Measurements from ENCODE around the gene JAZF1. TPM values are rescaled to one million over a fixed set of nuclear protein-coding genes. Genes with fewer than 3 reads are reported as not detected.

Gene JAZF1
- total RNA-seq, 2 experiments from 2014 or later = 2.8 to 3.3 TPM

DNA sequence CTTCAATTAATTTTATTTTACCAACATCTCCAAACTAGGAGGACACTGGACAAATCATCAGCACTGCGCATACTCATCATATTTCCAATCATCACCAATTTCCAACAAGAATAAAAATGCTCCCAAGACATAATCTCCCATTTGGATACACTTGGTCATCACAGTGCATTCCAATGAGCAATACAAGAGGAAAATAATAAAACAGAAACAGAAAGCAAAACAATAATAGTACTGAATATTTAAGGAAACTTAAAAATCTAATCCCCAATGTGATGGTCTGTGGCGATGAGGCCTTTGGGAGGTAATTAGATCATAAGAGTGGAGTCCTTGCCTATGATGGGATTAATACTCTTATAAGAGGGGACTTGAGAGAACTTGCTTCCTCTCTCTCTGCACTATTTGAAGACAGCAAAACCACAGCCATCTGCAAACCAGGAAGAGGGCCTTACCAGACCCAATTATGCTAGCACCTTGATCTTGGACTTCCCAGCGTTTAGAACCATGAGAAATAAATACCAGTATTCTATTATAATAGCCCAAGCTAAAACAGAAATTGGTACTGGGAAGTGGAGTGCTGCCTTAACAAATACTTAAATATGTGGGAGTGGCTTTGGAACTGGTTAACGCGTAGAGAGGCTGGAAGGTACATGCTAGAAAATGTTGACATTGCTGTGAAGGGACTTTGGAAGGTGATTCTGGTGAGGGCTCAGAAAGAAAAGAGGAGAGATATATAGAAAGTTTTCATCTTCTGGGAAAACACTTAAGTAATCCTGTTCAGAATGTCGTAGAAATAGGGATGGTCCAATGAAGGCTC lies 91.5 kb downstream of the JAZF1 start:
- Mint-ChIP-seq H3K36me3 (ENCODE audit: low read depth) (no peaks in the 10 kb centered on the region), H3K4me1 (ENCODE audit: low read depth) (peaks cover 11% of the 10 kb centered on the region), H3K4me3 (no peak overlapping the region), H3K27ac (no peak overlapping the region), H3K27me3 (ENCODE audit: low read depth) (no peaks in the 10 kb centered on the region), H3K9me3 (ENCODE audit: insufficient read depth) (no peaks in the 10 kb centered on the region)
- no peak for DNase-seq
- ChIA-PET CTCF (interaction anchor here (1.2 to 1.8 kb wide), 2 partner anchors 11 to 27 kb away, joined by 3 to 6 read pairs; no protein-coding TSS in a partner anchor), POLR2A (no interaction called here)
- ATAC-seq = no peak

DNA sequence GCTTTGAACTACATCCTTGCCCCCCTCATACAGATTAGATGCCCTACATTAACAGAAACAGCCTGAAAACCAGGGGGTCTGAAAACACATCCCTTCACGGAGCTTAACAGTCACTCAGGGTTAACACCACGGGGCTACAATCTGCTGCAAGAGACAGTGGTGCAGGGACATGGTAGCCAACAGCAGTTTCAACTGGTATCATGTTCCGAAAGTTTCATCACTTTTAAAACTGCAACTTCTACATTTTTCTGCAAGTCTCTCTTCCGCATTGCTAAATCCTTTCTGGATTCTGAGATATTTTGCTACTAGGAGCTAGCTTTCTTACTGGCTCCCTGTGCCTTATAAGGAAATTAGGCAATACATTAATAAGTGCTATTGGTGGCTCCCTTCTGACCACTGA lies 92.6 kb downstream of the JAZF1 start:
- Mint-ChIP-seq H3K9me3 (ENCODE audit: insufficient read depth) (no peaks in the 10 kb centered on the region), H3K27ac (no peak overlapping the region), H3K4me1 (ENCODE audit: low read depth) (peaks cover 11% of the 10 kb centered on the region), H3K4me3 (no peak overlapping the region), H3K36me3 (ENCODE audit: low read depth) (no peaks in the 10 kb centered on the region), H3K27me3 (ENCODE audit: low read depth) (peaks cover under 1% of the 10 kb centered on the region)
- DNase-seq (no peak), ATAC-seq (no peak)
- CTCF ChIA-PET = interaction anchor here (3.9 kb wide), 1 partner anchor 8 kb away, joined by 25 read pairs; no protein-coding TSS in a partner anchor
- POLR2A ChIA-PET = no interaction called here

DNA sequence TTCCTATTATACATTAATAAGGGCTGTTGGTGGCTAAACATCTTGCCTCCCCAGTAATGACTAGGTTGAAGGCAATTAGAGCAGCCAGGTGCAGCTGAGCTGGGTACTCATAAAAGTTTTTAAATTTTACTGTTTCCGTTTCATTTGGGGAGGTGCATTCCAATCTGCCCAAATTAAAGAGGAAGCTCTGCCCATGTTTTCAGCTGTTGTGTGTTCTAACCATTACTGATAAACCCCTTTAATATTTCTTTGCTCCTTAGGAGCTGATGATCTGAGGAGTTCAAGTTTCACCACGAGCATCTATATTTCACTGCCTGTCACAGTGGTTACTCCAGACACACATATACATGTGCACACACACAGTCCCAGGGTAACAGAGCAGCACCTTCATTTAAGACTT lies 94.4 kb downstream of the JAZF1 start:
- ChIA-PET POLR2A (no interaction called here), CTCF (interaction anchor here (3.9 kb wide), 1 partner anchor 10 kb away, joined by 25 read pairs; no protein-coding TSS in a partner anchor)
- no peaks in the 10 kb centered on the region for H3K9me3 Mint-ChIP-seq (ENCODE audit: insufficient read depth)
- H3K4me3 Mint-ChIP-seq = no peak overlapping the region
- peaks cover 2% of the 10 kb centered on the region for H3K27me3 Mint-ChIP-seq (ENCODE audit: low read depth)
- no peak for ATAC-seq
- peaks cover 11% of the 10 kb centered on the region for H3K4me1 Mint-ChIP-seq (ENCODE audit: low read depth)
- H3K27ac Mint-ChIP-seq = no peak overlapping the region
- H3K36me3 Mint-ChIP-seq (ENCODE audit: low read depth) = no peaks in the 10 kb centered on the region
- DNase-seq = no peak

DNA sequence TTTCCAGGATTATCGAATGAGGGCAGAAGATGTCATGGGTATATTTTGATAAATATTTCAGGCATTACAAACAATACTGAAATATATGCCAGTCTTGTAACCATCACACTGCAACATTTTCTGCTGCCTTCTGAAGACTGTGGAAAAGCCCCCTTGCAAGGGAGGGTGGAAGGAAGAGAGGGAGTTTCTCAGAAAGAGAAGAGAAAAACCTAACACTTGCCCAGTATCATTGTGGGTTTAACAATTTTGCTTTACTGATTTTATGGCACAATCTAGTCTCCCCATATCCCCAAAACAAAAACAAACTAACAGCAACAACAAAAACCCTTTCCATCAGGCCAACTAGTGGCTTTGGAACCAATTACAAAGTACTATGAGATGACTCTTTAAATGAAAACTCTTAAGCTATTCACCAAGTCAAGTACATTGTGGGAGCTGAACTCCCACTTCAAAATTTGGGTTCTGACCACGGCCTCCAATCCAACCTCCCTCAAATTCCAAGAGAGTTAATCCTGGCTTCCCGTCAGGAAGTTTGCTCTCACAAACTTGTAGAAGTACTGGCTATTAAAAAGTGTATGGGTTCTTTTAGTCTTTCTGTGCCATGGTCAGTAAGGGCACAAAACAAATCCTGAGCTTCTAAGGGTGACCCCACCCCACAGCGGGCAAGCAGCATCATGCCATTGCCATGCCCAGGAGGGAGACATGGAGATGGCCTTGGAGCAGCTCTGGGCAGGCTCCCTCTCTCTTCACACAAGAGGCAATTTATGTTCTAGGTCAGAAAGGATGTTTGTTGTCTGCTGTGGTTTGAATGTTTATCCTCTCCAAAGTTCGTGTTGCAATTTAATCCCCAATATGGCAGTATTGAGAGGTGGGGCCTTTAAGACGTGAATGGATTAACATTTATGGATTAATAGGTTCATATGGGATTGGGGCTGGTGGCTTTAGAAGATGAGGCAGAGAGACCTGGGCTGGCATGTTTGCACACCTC lies 96.3 kb downstream of the JAZF1 start:
- no peaks in the 10 kb centered on the region for H3K9me3 Mint-ChIP-seq (ENCODE audit: insufficient read depth)
- H3K4me3 Mint-ChIP-seq = no peak overlapping the region
- peaks cover 2% of the 10 kb centered on the region for H3K27me3 Mint-ChIP-seq (ENCODE audit: low read depth)
- CTCF ChIA-PET = interaction anchor here (1.5 to 3.9 kb wide), 4 partner anchors 12 to 22 kb away, joined by 4 to 25 read pairs (median 10); no protein-coding TSS in a partner anchor
- ATAC-seq = no peak
- POLR2A ChIA-PET = no interaction called here
- H3K27ac Mint-ChIP-seq = no peak overlapping the region
- H3K36me3 Mint-ChIP-seq (ENCODE audit: low read depth) = no peaks in the 10 kb centered on the region
- peaks cover 9% of the 10 kb centered on the region for H3K4me1 Mint-ChIP-seq (ENCODE audit: low read depth)
- no peak for DNase-seq

DNA sequence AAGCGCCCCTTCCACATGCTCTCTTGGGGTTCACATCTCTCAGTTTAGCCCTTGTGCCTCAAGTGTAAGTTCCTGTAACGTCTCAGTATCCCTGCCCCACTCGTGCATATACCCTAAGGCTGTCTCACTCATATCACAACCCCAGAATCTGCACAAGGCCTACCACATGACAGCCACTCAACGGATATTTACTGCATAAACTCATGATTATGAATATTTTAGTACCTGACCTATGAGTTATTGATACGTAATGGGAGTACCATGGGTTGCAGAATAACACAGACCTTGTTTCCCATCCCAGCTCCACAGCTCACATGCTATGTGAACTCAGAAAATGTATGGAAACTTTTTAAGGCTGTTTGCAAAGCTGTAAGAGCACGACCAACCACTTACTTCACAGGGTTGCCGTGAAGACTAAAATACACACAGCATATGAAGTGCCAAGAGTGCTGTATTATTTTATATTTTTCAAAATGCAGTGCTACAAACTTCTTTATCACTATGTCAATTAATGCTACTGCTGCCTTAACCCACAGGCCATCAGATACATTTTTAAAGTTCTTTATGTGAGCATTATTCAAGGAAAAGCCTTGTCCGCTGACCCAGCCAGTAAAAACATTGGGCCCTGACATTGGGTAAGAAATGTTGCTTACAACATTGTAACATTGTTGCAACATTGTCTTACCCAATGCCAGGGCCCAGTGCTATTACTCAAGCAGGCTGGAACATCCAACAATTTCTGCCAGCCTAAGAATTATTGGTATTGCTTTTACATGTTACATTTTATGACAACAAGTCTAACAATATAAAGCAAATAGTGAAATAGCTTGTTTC lies 97.2 kb downstream of the JAZF1 start:
- POLR2A ChIA-PET = no interaction called here
- no peak overlapping the region for H3K4me3 Mint-ChIP-seq
- H3K36me3 Mint-ChIP-seq (ENCODE audit: low read depth) = no peaks in the 10 kb centered on the region
- CTCF ChIA-PET = interaction anchor here (1.5 to 2.8 kb wide), 2 partner anchors 12 to 13 kb away, joined by 4 to 13 read pairs; no protein-coding TSS in a partner anchor
- no peak overlapping the region for H3K27ac Mint-ChIP-seq
- H3K9me3 Mint-ChIP-seq (ENCODE audit: insufficient read depth) = no peaks in the 10 kb centered on the region
- H3K4me1 Mint-ChIP-seq (ENCODE audit: low read depth) = peaks cover under 1% of the 10 kb centered on the region
- no peak for ATAC-seq
- H3K27me3 Mint-ChIP-seq (ENCODE audit: low read depth) = peaks cover 2% of the 10 kb centered on the region
- DNase-seq = no peak

DNA sequence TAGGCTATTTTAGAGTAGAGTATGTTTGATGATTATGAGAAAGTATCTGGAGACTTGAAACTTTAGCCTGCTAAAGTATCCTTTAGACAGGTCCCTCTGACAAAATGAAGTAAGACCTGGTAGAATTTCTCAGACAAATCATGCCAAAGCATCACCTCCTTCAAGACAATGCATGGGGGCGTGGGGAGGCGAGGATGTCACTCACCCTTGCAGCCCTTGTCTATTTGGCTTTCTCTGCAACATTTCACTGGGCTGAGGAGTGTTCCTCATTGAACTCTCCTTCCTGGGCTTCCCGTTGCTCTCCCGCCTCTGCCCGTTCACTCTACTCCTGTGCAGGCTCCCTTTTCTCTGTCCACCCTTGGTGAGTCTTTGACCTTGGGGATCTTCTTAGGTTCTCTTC lies 98.5 kb downstream of the JAZF1 start:
- ChIA-PET CTCF (interaction anchor here (0.6 to 2.8 kb wide), 2 partner anchors 14 to 20 kb away, joined by 3 to 13 read pairs; no protein-coding TSS in a partner anchor), POLR2A (no interaction called here)
- Mint-ChIP-seq H3K27me3 (ENCODE audit: low read depth) (peaks cover 2% of the 10 kb centered on the region), H3K4me1 (ENCODE audit: low read depth) (no peaks in the 10 kb centered on the region), H3K27ac (no peak overlapping the region), H3K36me3 (ENCODE audit: low read depth) (no peaks in the 10 kb centered on the region), H3K9me3 (ENCODE audit: insufficient read depth) (no peaks in the 10 kb centered on the region), H3K4me3 (no peak overlapping the region)
- DNase-seq = no peak
- no peak for ATAC-seq

DNA sequence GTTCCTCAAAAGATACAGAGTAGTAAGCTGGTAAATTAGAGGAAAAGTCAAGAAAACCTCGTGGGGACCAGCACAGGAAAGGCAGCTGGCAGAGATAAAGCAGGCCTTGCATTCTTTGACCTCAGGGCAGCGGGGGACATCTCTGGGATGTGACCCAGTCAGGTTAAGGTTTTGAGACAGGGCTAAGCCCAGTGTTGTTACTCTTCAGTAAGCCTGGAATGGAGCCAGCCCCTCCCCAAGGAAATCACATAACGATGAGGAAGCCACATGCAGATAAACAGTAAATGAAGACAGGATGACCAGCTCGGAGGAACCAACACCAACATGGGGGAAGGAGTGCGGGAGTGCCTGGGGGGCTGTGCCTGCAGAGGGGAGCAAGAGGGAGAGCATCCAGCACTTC lies 99.6 kb downstream of the JAZF1 start:
- Mint-ChIP-seq H3K4me1 (ENCODE audit: low read depth) (no peaks in the 10 kb centered on the region), H3K4me3 (no peak overlapping the region), H3K27ac (no peak overlapping the region), H3K9me3 (ENCODE audit: insufficient read depth) (no peaks in the 10 kb centered on the region), H3K36me3 (ENCODE audit: low read depth) (no peaks in the 10 kb centered on the region), H3K27me3 (ENCODE audit: low read depth) (peaks cover 2% of the 10 kb centered on the region)
- CTCF ChIA-PET = interaction anchor here (1.4 to 5.3 kb wide), 3 partner anchors 13 to 20 kb away, joined by 3 to 56 read pairs (median 5); no protein-coding TSS in a partner anchor
- POLR2A ChIA-PET = no interaction called here
- no peak for ATAC-seq
- no peak for DNase-seq

DNA sequence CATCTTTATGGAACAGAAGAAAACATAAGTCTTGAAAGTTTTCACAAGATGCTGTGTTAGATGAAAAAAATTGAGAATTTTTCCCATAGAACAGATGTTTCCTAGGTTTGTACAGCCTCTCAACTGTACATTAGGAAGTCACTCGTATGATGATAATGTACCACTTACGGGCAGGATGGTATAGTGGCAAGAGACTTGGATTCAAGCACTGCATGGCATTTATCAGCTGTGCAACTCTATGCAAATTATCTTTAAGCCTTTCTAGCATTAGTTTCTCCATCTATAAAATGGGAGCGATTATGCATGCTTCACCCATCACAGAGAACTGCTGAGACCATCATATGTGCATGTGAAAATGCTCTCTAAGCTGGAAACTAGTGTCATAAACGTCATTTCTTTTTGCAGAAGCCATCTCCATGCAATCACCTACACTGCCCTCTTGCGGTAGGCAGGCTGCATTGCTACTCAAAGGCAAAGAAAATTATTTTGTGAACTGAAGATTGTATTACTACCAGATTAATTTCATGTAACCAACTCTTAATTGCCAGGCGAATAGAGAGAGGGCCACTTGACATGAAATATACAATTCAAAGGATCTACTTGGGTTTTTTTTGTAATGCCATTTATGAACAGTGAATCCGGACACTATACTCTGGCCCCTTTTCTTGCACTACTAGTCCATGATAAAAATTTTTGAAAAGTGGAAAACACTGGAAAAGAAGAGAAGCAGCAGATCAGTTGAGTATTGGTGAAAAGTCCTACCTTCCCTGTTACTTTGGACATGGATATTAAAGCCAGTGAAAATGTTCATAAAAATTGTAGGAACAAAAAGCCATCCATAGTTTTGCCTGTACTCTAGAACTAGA lies 102.3 kb downstream of the JAZF1 start:
- Mint-ChIP-seq H3K27ac (no peak overlapping the region), H3K4me1 (ENCODE audit: low read depth) (no peaks in the 10 kb centered on the region), H3K36me3 (ENCODE audit: low read depth) (no peaks in the 10 kb centered on the region), H3K4me3 (no peak overlapping the region), H3K27me3 (ENCODE audit: low read depth) (peaks cover 9% of the 10 kb centered on the region), H3K9me3 (ENCODE audit: insufficient read depth) (no peaks in the 10 kb centered on the region)
- CTCF ChIA-PET = interaction anchor here (0.6 to 5.3 kb wide), 24 partner anchors 9 to 883 kb away, joined by 3 to 56 read pairs (median 4); no protein-coding TSS in a partner anchor
- peak; percentile 62 for DNase-seq
- ATAC-seq = no peak
- POLR2A ChIA-PET = no interaction called here

DNA sequence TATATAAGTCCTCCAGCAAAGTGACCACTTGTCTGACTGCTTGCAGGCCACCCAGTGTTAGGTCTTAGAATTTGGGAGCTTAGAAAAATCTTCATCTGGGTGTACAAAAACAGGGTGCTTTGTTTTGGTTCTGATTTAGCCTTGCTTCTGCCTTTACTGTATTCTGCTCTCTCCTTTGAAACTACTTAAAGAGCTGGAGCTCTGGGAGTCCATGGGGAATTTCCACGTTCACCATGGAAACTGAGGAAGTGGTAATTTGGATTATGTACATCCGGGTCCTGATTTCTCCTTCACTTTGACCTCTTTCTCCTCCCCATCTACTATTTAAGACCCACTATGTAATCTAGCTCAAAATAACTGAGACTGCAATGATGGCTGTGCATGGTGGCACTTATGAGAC lies 103.0 kb downstream of the JAZF1 start:
- DNase-seq (no peak), ATAC-seq (no peak)
- Mint-ChIP-seq H3K36me3 (ENCODE audit: low read depth) (no peaks in the 10 kb centered on the region), H3K4me1 (ENCODE audit: low read depth) (no peaks in the 10 kb centered on the region), H3K4me3 (no peak overlapping the region), H3K27ac (no peak overlapping the region), H3K9me3 (ENCODE audit: insufficient read depth) (no peaks in the 10 kb centered on the region), H3K27me3 (ENCODE audit: low read depth) (peaks cover 7% of the 10 kb centered on the region)
- ChIA-PET POLR2A (no interaction called here), CTCF (interaction anchor here (0.6 to 5.3 kb wide), 24 partner anchors 8 to 882 kb away, joined by 3 to 56 read pairs (median 4); no protein-coding TSS in a partner anchor)

DNA sequence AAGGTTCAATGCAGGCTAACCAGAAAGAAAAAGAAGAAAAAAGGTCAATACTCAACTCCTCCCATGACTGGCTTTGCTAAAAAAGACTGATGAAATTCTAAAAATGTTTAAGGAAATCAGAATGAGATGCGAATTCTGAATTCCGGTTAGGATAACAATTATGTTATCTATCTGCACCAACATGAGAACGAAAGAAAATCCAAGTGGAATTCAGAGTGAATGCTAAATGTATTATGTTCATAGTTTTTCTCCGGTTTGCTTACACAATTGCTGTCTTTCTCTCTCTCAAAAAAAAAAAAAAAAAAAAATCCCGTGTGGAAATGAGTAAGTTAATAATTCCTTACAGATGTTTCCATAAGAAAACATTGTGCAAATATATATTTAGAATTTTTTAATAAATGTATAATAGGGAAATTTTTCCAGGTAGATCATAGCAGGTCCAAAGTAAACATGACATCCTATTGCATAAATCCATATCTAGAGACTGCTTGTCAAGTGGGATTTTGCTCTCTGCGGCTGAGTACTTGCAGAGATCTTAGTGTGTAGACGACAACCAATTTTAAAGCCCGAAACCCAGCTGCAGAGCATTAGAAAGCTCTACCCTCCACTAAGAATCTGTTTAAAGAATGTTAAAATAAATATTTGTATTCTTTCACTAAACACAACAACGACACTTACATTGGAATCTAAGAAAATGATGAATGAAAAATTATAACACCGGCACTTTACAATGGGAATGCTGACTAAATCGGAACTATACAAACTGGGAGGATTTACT lies 104.0 kb downstream of the JAZF1 start:
- Mint-ChIP-seq H3K27me3 (ENCODE audit: low read depth) (peaks cover 7% of the 10 kb centered on the region), H3K4me1 (ENCODE audit: low read depth) (no peaks in the 10 kb centered on the region), H3K36me3 (ENCODE audit: low read depth) (no peaks in the 10 kb centered on the region), H3K4me3 (no peak overlapping the region), H3K9me3 (ENCODE audit: insufficient read depth) (no peaks in the 10 kb centered on the region), H3K27ac (no peak overlapping the region)
- POLR2A ChIA-PET = no interaction called here
- DNase-seq (no peak), ATAC-seq (no peak)
- CTCF ChIA-PET = interaction anchor here (1.3 to 5.3 kb wide), 11 partner anchors 10 to 56 kb away, joined by 3 to 56 read pairs (median 6); no protein-coding TSS in a partner anchor
